WTC11 (cell line): Measurements from ENCODE around the gene KBTBD2.

Experiments
- CTCF ChIP-seq: fragments of 200-600 bp; IDR thresholded peaks from 2 replicates; pipeline ENCODE4 v1.8.0; 2022; ENCODE audit warnings: antibody characterized with exemption
- E2F4 ChIP-seq: sonication (generic); formaldehyde crosslinking; IDR thresholded peaks from 2 replicates; pipeline ENCODE4 v1.8.1; 2022; ENCODE audit warnings: low read depth, mild to moderate bottlenecking, moderate library complexity, missing genetic modification reagents, borderline replicate concordance
- FOXP1 ChIP-seq: sonication (generic); formaldehyde crosslinking; IDR thresholded peaks from 2 replicates; pipeline ENCODE4 v1.8.0; 2022; ENCODE audit warnings: missing genetic modification reagents, mild to moderate bottlenecking, moderate library complexity, borderline replicate concordance
- MAX ChIP-seq: sonication (generic); formaldehyde crosslinking; IDR thresholded peaks from 2 replicates; pipeline ENCODE4 v1.8.0; 2022; ENCODE audit warnings: mild to moderate bottlenecking, missing genetic modification reagents
- NFE2L1 ChIP-seq: sonication (generic); formaldehyde crosslinking; IDR thresholded peaks from 2 replicates; pipeline ENCODE4 v1.8.1; 2023; ENCODE audit warnings: missing genetic modification reagents
- NR3C1 ChIP-seq: sonication (generic); formaldehyde crosslinking; conservative IDR thresholded peaks from 2 replicates; pipeline ENCODE4 v1.8.1; 2023; ENCODE audit warnings: low read depth, mild to moderate bottlenecking, missing genetic modification reagents
- OVOL2 ChIP-seq: fragments of 250-450 bp; sonication (Bioruptor Pico); IDR thresholded peaks from 2 replicates; pipeline ENCODE4 v1.9.0; 2021; ENCODE audit warnings: mild to moderate bottlenecking, borderline replicate concordance
- PRRX2 ChIP-seq: fragments of 250-450 bp; sonication (Bioruptor Pico); IDR thresholded peaks from 2 replicates; pipeline ENCODE4 v1.8.0; 2021; ENCODE audit warnings: mild to moderate bottlenecking
- SMAD3 ChIP-seq: sonication (generic); formaldehyde crosslinking; IDR thresholded peaks from 2 replicates; pipeline ENCODE4 v1.8.0; 2022; ENCODE audit warnings: missing genetic modification reagents, mild to moderate bottlenecking, borderline replicate concordance
- SP1 ChIP-seq: sonication (generic); formaldehyde crosslinking; conservative IDR thresholded peaks from 2 replicates; pipeline ENCODE4 v1.8.1; 2022; ENCODE audit warnings: missing genetic modification reagents
- TF ChIP-seq, protein P1 (sequence below): sonication (generic); formaldehyde crosslinking; IDR thresholded peaks from 2 replicates; pipeline ENCODE4 v1.8.1; 2023; ENCODE audit warnings: mild to moderate bottlenecking, missing genetic modification reagents, moderate library complexity

- no peak for TF ChIP-seq SMAD3 (CRISPR knock-in tag)
- no peak for TF ChIP-seq NR3C1 (CRISPR knock-in tag)
- no peak for TF ChIP-seq CTCF
- no peak for TF ChIP-seq NFE2L1 (CRISPR knock-in tag)
- no peak for TF ChIP-seq E2F4 (CRISPR knock-in tag)
- TF ChIP-seq SP1 = no peak
- TF ChIP-seq, protein P1, sequence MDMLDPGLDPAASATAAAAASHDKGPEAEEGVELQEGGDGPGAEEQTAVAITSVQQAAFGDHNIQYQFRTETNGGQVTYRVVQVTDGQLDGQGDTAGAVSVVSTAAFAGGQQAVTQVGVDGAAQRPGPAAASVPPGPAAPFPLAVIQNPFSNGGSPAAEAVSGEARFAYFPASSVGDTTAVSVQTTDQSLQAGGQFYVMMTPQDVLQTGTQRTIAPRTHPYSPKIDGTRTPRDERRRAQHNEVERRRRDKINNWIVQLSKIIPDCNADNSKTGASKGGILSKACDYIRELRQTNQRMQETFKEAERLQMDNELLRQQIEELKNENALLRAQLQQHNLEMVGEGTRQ (CRISPR knock-in tag) = no peak
- no peak for TF ChIP-seq MAX (CRISPR knock-in tag)
- no peak for TF ChIP-seq FOXP1 (CRISPR knock-in tag)
- TF ChIP-seq OVOL2 = no peak
- no peak for TF ChIP-seq PRRX2 (CRISPR knock-in tag)
These were observed 1.6 kb upstream of the KBTBD2 start for GRCh38 chr7:32893207-32893524.
